ENCODE data around the gene PGLYRP2.

PGLYRP2 gene

GRCh38 chr19:15464394-15465385 lies 14.6 kb downstream of the PGLYRP2 start, which contains the start of gene RASAL3:
Gene RASAL3, minus strand, starts transcription at chr19:15464544. Its CDS starts 186 bp downstream, at chr19:15464358.
- no peak for TF ChIP-seq CTCF (IDR thresholded peaks at IDR 0.05)

DNA sequence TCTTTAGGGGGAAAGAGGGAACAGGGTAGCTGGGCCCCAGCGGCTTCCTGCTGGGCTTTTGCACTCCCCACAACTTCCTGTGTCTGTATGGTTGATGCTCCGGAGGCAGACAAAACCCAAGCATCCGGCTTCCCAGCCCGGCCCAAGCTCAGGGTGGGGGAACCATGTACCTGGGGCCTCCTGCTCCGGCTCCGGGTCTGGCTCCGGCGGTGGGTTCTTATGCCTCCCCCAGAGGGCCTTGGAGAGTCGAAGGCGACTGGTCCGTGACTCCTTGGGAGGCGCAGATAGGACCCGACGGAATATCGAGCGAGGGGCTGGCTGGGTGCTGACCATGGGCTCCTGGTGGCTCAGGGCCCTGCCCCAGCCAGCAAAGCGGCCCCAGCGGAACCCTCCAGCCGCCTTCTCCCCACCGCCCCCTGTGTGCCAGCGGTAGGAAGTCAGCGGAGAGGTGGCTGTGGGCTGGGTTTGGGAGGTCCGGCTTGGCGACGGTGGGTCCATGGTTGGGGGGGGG lies 15.4 kb downstream of the PGLYRP2 start:
- TF ChIP-seq CTCF (IDR thresholded peaks at IDR 0.05): no peak

- TF ChIP-seq CTCF (IDR thresholded peaks at IDR 0.05): no peak
Observed at GRCh38 chr19:15461694-15462093, 17.6 kb downstream of the PGLYRP2 start.

GRCh38 chr19:15457701-15458484 lies 21.4 kb downstream of the PGLYRP2 start:
- no peak for TF ChIP-seq CTCF (IDR thresholded peaks at IDR 0.05)

DNA sequence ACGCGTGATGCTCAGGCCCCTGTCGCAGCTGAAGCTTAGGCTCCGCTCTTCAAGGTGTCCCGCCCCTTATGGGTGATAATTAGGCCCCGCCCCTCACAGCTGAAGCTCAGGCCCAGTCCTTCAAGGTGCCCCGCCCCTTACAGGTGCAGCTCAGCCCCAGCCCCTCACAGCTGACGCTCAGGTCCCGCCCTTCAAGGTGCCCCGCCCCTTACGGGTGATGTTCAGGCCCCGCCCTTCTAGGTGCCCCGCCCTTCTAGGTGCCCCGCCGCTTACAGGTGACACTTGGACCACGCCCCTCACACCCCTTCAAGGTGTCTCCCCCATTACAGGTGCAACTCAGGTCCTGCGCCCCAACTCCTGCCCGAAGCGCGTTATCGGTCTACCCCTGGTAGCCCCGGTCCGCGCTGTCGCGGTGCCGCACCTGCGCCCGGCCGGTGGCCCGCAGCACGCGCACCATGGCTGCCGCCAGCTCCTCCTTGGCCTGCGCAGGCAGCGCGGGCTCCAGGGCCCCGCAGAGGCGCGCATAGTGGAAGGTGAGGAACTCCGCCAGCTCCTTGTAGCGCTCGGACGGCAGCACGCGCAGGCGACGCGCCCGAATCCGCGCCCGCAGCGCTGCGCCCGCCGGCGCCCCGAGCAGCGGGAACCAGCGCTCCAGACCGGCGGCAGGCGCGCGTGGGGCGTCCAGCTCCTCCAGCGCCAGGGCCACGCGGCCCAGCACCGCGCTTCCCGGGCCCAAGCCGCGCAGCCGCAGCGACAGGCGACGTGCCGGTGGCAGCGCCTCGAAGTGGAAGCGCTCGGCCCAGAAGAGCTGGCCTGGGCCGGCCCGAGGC lies 22.2 kb downstream of the PGLYRP2 start:
- no peak for TF ChIP-seq CTCF (IDR thresholded peaks at IDR 0.05)

DNA sequence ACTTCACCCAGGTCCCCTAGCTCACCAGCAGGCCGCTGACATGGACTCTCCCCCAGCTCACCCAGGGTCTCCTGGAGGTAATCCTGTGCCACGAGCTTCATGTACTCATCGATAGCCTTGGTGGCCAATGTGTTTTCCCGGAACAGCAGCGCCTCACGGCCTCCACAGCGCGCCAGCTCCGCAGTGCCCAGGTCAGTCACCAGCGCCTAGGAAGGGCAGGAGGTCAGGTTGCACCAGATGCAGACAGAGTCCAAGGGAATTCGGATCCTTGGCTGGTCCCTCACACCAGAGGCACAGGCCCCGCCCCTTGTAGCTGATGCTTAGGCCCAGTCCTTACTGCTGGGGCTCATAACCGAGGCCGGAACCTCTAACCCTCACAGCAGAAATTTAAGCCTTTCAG lies 22.9 kb downstream of the PGLYRP2 start:
- TF ChIP-seq CTCF (IDR thresholded peaks at IDR 0.05): no peak

DNA sequence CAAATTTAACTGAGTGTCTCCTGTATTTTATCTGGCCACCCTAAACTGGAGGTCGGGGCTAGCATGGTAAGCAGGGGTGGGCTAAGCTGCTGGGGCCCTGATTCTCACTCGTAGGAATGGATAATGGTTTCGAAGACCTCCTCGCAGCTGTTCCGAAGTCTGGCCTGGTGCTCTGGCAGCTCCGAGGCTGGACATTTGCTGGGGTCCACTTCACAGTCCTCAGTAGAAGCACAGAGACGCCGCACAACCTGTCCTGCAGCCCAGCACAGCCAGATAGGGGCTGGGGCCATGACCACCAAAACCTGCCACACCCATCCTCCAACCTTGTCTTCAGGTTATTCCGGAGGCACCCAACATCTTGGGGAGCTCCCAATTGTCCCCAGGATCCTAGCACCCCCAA lies 23.3 kb downstream of the PGLYRP2 start:
- no peak for TF ChIP-seq CTCF (IDR thresholded peaks at IDR 0.05)

All from LNCAP (cell line).